MM.1S (cell line): ENCODE data around the gene LSM10.

Experiments
- DNase-seq: peaks from one replicate; pipeline ENCODE4 v3.0.0-alpha.2; 2015
- H2AFZ ChIP-seq: fragments of 300-600 bp; sonication (generic); 2 replicates; pipeline ENCODE4 v1.6.0; 2016; ENCODE audit warnings: antibody characterized with exemption, low read length
- H3F3A ChIP-seq: fragments of 300-600 bp; sonication (generic); 2 replicates; pipeline ENCODE4 v1.6.1; 2016; ENCODE audit warnings: mild to moderate bottlenecking, antibody characterized with exemption, low read length, moderate library complexity, mixed read lengths; ENCODE audit not compliant: insufficient read depth
- H3K27ac ChIP-seq: fragments of 300-600 bp; sonication (generic); 2 replicates; pipeline ENCODE4 v1.5.1; 2016; ENCODE audit warnings: mild to moderate bottlenecking, low read length
- H3K27me3 ChIP-seq: fragments of 300-600 bp; sonication (generic); replicated peaks from 2 replicates; pipeline ENCODE4 v1.6.0; 2016; ENCODE audit warnings: low read length; ENCODE audit not compliant: insufficient read depth
- H3K36me3 ChIP-seq: fragments of 300-600 bp; sonication (generic); replicated peaks from 2 replicates; pipeline ENCODE4 v1.6.1; 2016; ENCODE audit warnings: mild to moderate bottlenecking, low read length, mixed read lengths; ENCODE audit not compliant: insufficient read depth
- H3K4me1 ChIP-seq: fragments of 300-600 bp; sonication (generic); 2 replicates; pipeline ENCODE4 v1.6.1; 2016; ENCODE audit warnings: low read length, mixed read lengths
- H3K4me2 ChIP-seq: fragments of 300-600 bp; sonication (generic); 2 replicates; pipeline ENCODE4 v1.6.0; 2016; ENCODE audit warnings: low read depth, low read length
- H3K4me3 ChIP-seq: fragments of 300-600 bp; sonication (generic); 2 replicates; pipeline ENCODE4 v1.5.1; 2016; ENCODE audit warnings: low read length, mixed read lengths
- H3K79me2 ChIP-seq: fragments of 300-600 bp; sonication (generic); 2 replicates; pipeline ENCODE4 v1.6.1; 2016; ENCODE audit warnings: mixed run types, low read length, mixed read lengths
- H3K9ac ChIP-seq: fragments of 300-600 bp; sonication (generic); 2 replicates; pipeline ENCODE4 v1.6.1; 2016; ENCODE audit warnings: low read length, mixed read lengths
- H3K9me2 ChIP-seq: fragments of 300-600 bp; sonication (generic); replicated peaks from 2 replicates; pipeline ENCODE4 v1.6.1; 2016; ENCODE audit warnings: mild to moderate bottlenecking, low read length, mixed read lengths; ENCODE audit not compliant: insufficient read depth
- H3K9me3 ChIP-seq: fragments of 300-600 bp; sonication (generic); replicated peaks from 2 replicates; pipeline ENCODE4 v1.6.1; 2016; ENCODE audit warnings: mild to moderate bottlenecking, low read length, mixed read lengths; ENCODE audit not compliant: insufficient read depth
- H4K20me1 ChIP-seq: fragments of 300-600 bp; sonication (generic); 2 replicates; pipeline ENCODE4 v1.6.1; 2016; ENCODE audit warnings: mild to moderate bottlenecking, low read length, moderate library complexity, mixed read lengths; ENCODE audit not compliant: insufficient read depth
- EZH2 ChIP-seq: fragments of 300-600 bp; sonication (generic); optimal IDR thresholded peaks from 2 replicates; pipeline ENCODE3; 2017; ENCODE audit warnings: low read depth, mild to moderate bottlenecking, antibody characterized with exemption, low read length, mixed read lengths
- EZH2phosphoT487 ChIP-seq: fragments of 300-600 bp; sonication (generic); IDR thresholded peaks from 2 replicates; pipeline ENCODE4 v1.6.1; 2018; ENCODE audit warnings: antibody characterized with exemption, low read length
- TF ChIP-seq, protein P1 (sequence below): fragments of 300-600 bp; sonication (generic); IDR thresholded peaks from 2 replicates; pipeline ENCODE4 v1.5.1; 2016; ENCODE audit warnings: antibody characterized with exemption, low read length, mixed read lengths

The LSM10 gene

DNA sequence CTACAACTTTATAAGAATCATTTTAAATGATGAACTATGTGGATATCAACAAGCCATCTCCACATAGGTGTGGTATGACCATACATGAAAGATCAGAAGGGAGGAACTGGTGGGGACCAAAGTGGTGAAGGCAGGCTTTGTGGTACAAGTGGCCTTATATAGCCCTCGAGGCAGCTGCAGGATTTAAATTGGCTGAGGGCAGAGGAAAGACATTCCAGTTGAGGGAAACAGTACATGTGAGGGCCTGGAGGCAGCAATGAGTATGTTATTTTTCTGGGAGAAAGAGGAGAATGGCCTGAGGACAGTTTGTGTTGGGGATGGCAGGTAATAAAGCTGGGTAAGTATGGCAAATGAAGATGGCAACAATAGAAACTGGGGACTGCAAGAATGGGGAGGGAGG is 35.4 kb upstream of the LSM10 start:
- Histone ChIP-seq H3K27me3 (no peaks in the 10 kb centered on the region), H3K9me3 (no peaks in the 10 kb centered on the region), H3K9me2 (no peaks in the 10 kb centered on the region), H3K36me3 (no peaks in the 10 kb centered on the region), H3K4me2 (no peak overlapping the region), H2AFZ (no peak overlapping the region), H3K4me1 (peaks cover 8% of the 10 kb centered on the region), H3F3A (no peaks in the 10 kb centered on the region), H4K20me1 (no peaks in the 10 kb centered on the region), H3K27ac (no peak overlapping the region), H3K4me3 (no peak overlapping the region), H3K9ac (no peak overlapping the region), H3K79me2 (no peaks in the 10 kb centered on the region)
- no peak for DNase-seq
- TF ChIP-seq EZH2: no peak
- TF ChIP-seq, protein P1, sequence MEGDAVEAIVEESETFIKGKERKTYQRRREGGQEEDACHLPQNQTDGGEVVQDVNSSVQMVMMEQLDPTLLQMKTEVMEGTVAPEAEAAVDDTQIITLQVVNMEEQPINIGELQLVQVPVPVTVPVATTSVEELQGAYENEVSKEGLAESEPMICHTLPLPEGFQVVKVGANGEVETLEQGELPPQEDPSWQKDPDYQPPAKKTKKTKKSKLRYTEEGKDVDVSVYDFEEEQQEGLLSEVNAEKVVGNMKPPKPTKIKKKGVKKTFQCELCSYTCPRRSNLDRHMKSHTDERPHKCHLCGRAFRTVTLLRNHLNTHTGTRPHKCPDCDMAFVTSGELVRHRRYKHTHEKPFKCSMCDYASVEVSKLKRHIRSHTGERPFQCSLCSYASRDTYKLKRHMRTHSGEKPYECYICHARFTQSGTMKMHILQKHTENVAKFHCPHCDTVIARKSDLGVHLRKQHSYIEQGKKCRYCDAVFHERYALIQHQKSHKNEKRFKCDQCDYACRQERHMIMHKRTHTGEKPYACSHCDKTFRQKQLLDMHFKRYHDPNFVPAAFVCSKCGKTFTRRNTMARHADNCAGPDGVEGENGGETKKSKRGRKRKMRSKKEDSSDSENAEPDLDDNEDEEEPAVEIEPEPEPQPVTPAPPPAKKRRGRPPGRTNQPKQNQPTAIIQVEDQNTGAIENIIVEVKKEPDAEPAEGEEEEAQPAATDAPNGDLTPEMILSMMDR: no peak
- no peak for TF ChIP-seq EZH2phosphoT487

DNA sequence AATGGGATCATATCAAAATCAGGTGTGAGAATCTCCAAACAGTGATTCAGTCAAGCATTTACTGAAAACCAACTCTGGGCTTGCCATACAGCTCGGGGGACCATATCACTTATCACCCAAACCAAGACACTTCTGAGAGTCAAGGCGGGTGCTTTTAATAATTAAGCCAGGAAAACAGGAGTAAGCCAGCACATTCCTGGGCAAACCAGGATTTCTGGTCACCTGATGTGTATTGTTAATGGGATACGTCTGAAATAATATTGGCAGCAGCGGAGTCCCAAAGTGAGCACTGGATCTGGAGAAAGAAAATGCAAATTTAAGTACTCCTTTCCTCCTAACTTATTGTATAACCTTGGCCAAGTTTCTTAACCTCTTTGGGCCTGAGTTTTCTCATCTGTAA is 34.9 kb upstream of the LSM10 start:
- no peaks in the 10 kb centered on the region for H3K9me3 ChIP-seq
- H3K79me2 ChIP-seq: no peaks in the 10 kb centered on the region
- H3K9ac ChIP-seq: no peak overlapping the region
- H3F3A ChIP-seq: no peaks in the 10 kb centered on the region
- no peak overlapping the region for H2AFZ ChIP-seq
- no peaks in the 10 kb centered on the region for H3K36me3 ChIP-seq
- no peak overlapping the region for H3K27ac ChIP-seq
- no peak overlapping the region for H3K4me2 ChIP-seq
- H3K4me1 ChIP-seq: peaks cover 8% of the 10 kb centered on the region
- no peak for DNase-seq
- H4K20me1 ChIP-seq: no peaks in the 10 kb centered on the region
- no peaks in the 10 kb centered on the region for H3K9me2 ChIP-seq
- H3K4me3 ChIP-seq: no peak overlapping the region
- TF ChIP-seq EZH2: no peak
- no peak for TF ChIP-seq EZH2phosphoT487
- TF ChIP-seq, protein P1: no peak
- no peaks in the 10 kb centered on the region for H3K27me3 ChIP-seq

DNA sequence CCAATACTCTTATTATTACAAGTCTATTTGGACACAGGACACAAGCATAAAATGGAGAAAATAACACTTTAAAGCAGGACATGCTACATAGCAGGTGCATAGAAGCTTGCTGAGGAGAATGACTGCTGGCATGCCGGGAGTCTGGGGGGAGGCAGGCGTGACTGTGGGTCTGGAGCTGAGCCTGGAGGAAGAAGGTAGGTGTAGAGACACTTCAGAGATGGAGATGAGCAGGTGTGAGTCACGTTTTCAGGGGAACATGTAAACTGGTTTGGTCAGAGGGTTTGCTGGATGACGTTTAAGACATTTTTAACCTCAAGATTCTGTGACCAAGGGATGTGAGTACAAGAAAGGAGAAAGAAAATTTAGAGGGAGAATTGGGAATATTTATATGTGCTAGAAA is 28.1 kb upstream of the LSM10 start:
- TF ChIP-seq, protein P1: no peak
- TF ChIP-seq EZH2 (no peak), EZH2phosphoT487 (no peak)
- no peaks in the 10 kb centered on the region for H3K4me1 ChIP-seq
- DNase-seq: no peak

More for the DNA sequence above, 28.1 kb upstream of the LSM10 start:
- H3K4me3 ChIP-seq: no peak overlapping the region
- no peaks in the 10 kb centered on the region for H4K20me1 ChIP-seq
- no peak overlapping the region for H3K27ac ChIP-seq
- H3K79me2 ChIP-seq: no peaks in the 10 kb centered on the region
- no peaks in the 10 kb centered on the region for H3K36me3 ChIP-seq
- no peak overlapping the region for H3K4me2 ChIP-seq
- no peaks in the 10 kb centered on the region for H3K9me2 ChIP-seq
- H2AFZ ChIP-seq: no peak overlapping the region
- no peak overlapping the region for H3K9ac ChIP-seq
- H3F3A ChIP-seq: no peaks in the 10 kb centered on the region
- H3K9me3 ChIP-seq: no peaks in the 10 kb centered on the region
- no peaks in the 10 kb centered on the region for H3K27me3 ChIP-seq
